B cell (primary cell): ENCODE results near the gene FAM124A.

Source experiments
- EZH2 ChIP-seq: IDR thresholded peaks from 2 replicates; pipeline ENCODE4 v1.6.1; 2012; ENCODE audit warnings: borderline replicate concordance, low read depth, mild to moderate bottlenecking, moderate library complexity, low read length; ENCODE audit not compliant: insufficient read depth, poor library complexity, severe bottlenecking
- TF ChIP-seq, protein P1 (sequence below): fragments of 200-600 bp; IDR thresholded peaks from one replicate; pipeline ENCODE4 v1.8.0; 2022; ENCODE audit warnings: antibody characterized with exemption, mild to moderate bottlenecking

GRCh38 chr13:51249255-51249654 lies 27.1 kb downstream of the FAM124A start:
- TF ChIP-seq, protein P1, sequence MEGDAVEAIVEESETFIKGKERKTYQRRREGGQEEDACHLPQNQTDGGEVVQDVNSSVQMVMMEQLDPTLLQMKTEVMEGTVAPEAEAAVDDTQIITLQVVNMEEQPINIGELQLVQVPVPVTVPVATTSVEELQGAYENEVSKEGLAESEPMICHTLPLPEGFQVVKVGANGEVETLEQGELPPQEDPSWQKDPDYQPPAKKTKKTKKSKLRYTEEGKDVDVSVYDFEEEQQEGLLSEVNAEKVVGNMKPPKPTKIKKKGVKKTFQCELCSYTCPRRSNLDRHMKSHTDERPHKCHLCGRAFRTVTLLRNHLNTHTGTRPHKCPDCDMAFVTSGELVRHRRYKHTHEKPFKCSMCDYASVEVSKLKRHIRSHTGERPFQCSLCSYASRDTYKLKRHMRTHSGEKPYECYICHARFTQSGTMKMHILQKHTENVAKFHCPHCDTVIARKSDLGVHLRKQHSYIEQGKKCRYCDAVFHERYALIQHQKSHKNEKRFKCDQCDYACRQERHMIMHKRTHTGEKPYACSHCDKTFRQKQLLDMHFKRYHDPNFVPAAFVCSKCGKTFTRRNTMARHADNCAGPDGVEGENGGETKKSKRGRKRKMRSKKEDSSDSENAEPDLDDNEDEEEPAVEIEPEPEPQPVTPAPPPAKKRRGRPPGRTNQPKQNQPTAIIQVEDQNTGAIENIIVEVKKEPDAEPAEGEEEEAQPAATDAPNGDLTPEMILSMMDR, result no peak
- TF ChIP-seq EZH2, result no peak
